ENCODE measurements around the gene METRN.

DNA sequence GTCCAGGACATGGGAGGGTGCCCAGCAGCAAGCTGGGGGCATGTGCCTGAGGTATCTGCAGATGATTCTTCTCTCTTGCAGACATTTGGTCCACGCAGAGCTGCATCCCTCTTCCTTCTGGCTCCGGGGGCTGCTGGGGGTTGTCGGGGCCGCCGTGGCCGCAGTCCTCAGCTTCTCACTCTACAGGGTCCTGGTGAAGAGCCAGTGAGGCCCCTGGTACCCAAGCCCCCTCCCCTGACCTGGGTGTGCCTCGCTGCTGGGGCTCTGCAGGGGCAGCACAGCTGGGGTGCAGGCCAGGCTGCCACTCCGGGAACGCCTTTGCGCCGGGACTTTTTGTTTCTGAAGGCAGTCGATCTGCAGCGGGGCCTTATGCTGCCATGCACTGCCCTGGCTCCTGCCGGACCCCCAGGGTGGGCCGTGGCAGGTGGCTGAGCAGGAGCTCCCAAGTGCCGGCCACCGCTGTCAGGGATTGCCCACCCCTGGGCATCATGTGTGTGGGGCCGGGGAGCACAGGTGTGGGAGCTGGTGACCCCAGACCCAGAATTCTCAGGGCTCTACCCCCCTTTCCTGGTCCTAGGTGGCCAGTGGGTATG is 41.4 kb upstream of the METRN start:
- TF ChIP-seq, protein P1, sequence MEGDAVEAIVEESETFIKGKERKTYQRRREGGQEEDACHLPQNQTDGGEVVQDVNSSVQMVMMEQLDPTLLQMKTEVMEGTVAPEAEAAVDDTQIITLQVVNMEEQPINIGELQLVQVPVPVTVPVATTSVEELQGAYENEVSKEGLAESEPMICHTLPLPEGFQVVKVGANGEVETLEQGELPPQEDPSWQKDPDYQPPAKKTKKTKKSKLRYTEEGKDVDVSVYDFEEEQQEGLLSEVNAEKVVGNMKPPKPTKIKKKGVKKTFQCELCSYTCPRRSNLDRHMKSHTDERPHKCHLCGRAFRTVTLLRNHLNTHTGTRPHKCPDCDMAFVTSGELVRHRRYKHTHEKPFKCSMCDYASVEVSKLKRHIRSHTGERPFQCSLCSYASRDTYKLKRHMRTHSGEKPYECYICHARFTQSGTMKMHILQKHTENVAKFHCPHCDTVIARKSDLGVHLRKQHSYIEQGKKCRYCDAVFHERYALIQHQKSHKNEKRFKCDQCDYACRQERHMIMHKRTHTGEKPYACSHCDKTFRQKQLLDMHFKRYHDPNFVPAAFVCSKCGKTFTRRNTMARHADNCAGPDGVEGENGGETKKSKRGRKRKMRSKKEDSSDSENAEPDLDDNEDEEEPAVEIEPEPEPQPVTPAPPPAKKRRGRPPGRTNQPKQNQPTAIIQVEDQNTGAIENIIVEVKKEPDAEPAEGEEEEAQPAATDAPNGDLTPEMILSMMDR (IDR thresholded peaks at IDR 0.05) = no peak
- no peak for TF ChIP-seq ZFX (IDR thresholded peaks at IDR 0.05; ENCODE audit: borderline replicate concordance)

All from 22Rv1 (cell line).